Measurements from ENCODE around the gene LNP1.

Gene LNP1

GRCh38 chr3:100423611-100424010 lies 22.3 kb downstream of the LNP1 start (continued):
- TF ChIP-seq CSRNP3 (CRISPR knock-in tag; IDR thresholded peaks at IDR 0.05) (no peak), ZC3H10 (CRISPR knock-in tag; IDR thresholded peaks at IDR 0.05) (no peak), ISL1 (CRISPR knock-in tag; IDR thresholded peaks at IDR 0.05) (no peak), BACH2 (CRISPR knock-in tag; IDR thresholded peaks at IDR 0.05; ENCODE audit: borderline replicate concordance) (no peak)

GRCh38 chr3:100424261-100424660 lies 22.9 kb downstream of the LNP1 start:
- TF ChIP-seq ARNTL (CRISPR knock-in tag; IDR thresholded peaks at IDR 0.05; ENCODE audit: borderline replicate concordance, low read depth) (no peak), TOX (CRISPR knock-in tag; IDR thresholded peaks at IDR 0.05; ENCODE audit: borderline replicate concordance) (no peak), ZNF8 (CRISPR knock-in tag; IDR thresholded peaks at IDR 0.05) (no peak), ZFP3 (CRISPR knock-in tag; IDR thresholded peaks at IDR 0.05) (no peak), PATZ1 (CRISPR knock-in tag; IDR thresholded peaks at IDR 0.05; ENCODE audit: borderline replicate concordance) (no peak), ZNF70 (CRISPR knock-in tag; IDR thresholded peaks at IDR 0.05) (no peak), CSDC2 (CRISPR knock-in tag; IDR thresholded peaks at IDR 0.05) (no peak), BACH2 (CRISPR knock-in tag; IDR thresholded peaks at IDR 0.05; ENCODE audit: borderline replicate concordance) (no peak), RARB (CRISPR knock-in tag; IDR thresholded peaks at IDR 0.05) (no peak), TSHZ2 (CRISPR knock-in tag; IDR thresholded peaks at IDR 0.05) (no peak), POU6F1 (CRISPR knock-in tag; IDR thresholded peaks at IDR 0.05; ENCODE audit: borderline replicate concordance, low read depth) (no peak), CREB5 (CRISPR knock-in tag; IDR thresholded peaks at IDR 0.05; ENCODE audit: low read depth) (no peak), OSR1 (CRISPR knock-in tag; IDR thresholded peaks at IDR 0.05) (no peak)
- ATAC-seq, result no peak

- no peak for ATAC-seq
- TF ChIP-seq PATZ1 (CRISPR knock-in tag; IDR thresholded peaks at IDR 0.05; ENCODE audit: borderline replicate concordance), result no peak
- no peak for TF ChIP-seq TOX (CRISPR knock-in tag; IDR thresholded peaks at IDR 0.05; ENCODE audit: borderline replicate concordance)
- TF ChIP-seq ZNF70 (CRISPR knock-in tag; IDR thresholded peaks at IDR 0.05), result no peak
- no peak for TF ChIP-seq CSRNP3 (CRISPR knock-in tag; IDR thresholded peaks at IDR 0.05)
- TF ChIP-seq TSHZ2 (CRISPR knock-in tag; IDR thresholded peaks at IDR 0.05), result no peak
- no peak for TF ChIP-seq TCF4 (CRISPR knock-in tag; IDR thresholded peaks at IDR 0.05; ENCODE audit: borderline replicate concordance)
- no peak for TF ChIP-seq ZNF565 (CRISPR knock-in tag; conservative IDR thresholded peaks at IDR 0.05; ENCODE audit: low read depth)
- no peak for TF ChIP-seq CSDC2 (CRISPR knock-in tag; IDR thresholded peaks at IDR 0.05)
- no peak for TF ChIP-seq ZFP3 (CRISPR knock-in tag; IDR thresholded peaks at IDR 0.05)
- no peak for TF ChIP-seq ZFP30 (CRISPR knock-in tag; IDR thresholded peaks at IDR 0.05)
- no peak for TF ChIP-seq OSR1 (CRISPR knock-in tag; IDR thresholded peaks at IDR 0.05)
- no peak for TF ChIP-seq ARNTL (CRISPR knock-in tag; IDR thresholded peaks at IDR 0.05; ENCODE audit: borderline replicate concordance, low read depth)
- no peak for TF ChIP-seq RARB (CRISPR knock-in tag; IDR thresholded peaks at IDR 0.05)
- no peak for TF ChIP-seq GLIS3 (CRISPR knock-in tag; IDR thresholded peaks at IDR 0.05)
Observed at GRCh38 chr3:100425316-100425715, 24.0 kb downstream of the LNP1 start.

Measured in SK-N-SH treated with all-trans-retinoic acid at 6 μM for 48 hours (cell line).